SK-MEL-5 (cell line): ENCODE results near the gene EXOC3L4. TPM values are rescaled to one million over a fixed set of nuclear protein-coding genes. Genes with fewer than 3 reads are reported as not detected.

Experiments used
- DNase-seq: peaks from one replicate; pipeline ENCODE4 v3.0.0-alpha.2; 2016; ENCODE audit warnings: low read depth, low spot score
- in situ Hi-C: cut with HindIII; loops from 2 replicates; pipeline ENCODE4 v1.10.0; 2016; ENCODE audit warnings: low sequenced_read_pairs, high pct_unique_total_duplicates, low pct_unique_long_range_greater_than_20kb
- total RNA-seq: library from RNA; depleted of rRNA; stranded (reverse); fragments of >200 nt; shearing (Covaris generic); gene quantifications from 2 replicates; pipeline ENCODE4 v1.2.3, GENCODE V29; 2014

EXOC3L4 gene
- total RNA-seq, 1 experiment from 2014 or later: not detected

GRCh38 chr14:103085106-103086091, 9.1 kb upstream of the EXOC3L4 start:
- DNase-seq: peak; percentile 43
- in situ Hi-C loops: no loop called here

- DNase-seq: no peak
- in situ Hi-C loops: no loop called here
These were observed 7.7 kb upstream of the EXOC3L4 start for GRCh38 chr14:103086771-103087342.

DNA sequence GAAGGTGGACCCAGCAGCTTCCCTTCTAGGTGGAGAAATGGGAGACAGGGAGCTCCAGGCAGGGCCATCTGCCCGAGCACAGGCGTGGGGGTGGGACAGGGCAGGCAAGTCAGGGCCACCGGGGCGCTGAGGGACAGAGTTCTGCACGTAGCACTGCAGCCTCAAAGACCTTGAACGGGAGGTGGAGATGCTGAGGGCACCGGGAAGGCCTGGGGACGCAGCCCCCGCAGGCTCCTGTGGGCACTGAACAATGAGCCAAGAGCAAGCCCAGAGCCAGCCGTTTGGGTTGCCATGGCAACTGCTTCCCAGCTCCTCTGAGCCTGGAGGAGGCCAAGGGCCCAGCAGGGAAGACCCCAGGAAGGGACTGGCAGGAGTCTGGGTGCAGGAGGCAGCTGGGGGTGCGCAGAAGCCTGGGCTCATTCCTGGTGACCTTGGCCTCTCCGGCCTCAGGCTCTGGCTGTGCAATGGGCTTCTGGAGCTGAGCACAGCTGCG, 7.1 kb upstream of the EXOC3L4 start:
- in situ Hi-C loops: no loop called here
- no peak for DNase-seq

DNA sequence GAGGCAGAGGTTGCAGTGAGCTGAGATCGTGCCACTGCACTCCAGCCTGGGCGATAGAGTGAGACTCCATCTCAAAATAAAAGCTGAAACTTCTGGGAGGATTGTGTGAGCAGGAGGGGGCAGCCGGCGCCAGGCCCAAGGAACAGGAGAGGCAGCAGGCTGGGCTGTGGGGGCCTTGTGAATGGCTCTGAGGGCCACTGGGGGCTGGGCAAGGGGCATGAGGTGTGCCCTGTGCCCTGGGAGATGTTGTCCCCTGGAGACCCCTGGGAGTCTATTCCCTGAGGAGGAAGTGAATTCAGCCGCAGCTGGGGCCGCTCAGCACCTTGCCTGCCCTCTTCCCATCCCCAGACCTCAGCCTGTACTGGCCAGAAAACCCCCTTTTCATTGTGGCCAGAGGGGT, 5.6 kb upstream of the EXOC3L4 start:
- in situ Hi-C loops: no loop called here
- no peak for DNase-seq

DNA sequence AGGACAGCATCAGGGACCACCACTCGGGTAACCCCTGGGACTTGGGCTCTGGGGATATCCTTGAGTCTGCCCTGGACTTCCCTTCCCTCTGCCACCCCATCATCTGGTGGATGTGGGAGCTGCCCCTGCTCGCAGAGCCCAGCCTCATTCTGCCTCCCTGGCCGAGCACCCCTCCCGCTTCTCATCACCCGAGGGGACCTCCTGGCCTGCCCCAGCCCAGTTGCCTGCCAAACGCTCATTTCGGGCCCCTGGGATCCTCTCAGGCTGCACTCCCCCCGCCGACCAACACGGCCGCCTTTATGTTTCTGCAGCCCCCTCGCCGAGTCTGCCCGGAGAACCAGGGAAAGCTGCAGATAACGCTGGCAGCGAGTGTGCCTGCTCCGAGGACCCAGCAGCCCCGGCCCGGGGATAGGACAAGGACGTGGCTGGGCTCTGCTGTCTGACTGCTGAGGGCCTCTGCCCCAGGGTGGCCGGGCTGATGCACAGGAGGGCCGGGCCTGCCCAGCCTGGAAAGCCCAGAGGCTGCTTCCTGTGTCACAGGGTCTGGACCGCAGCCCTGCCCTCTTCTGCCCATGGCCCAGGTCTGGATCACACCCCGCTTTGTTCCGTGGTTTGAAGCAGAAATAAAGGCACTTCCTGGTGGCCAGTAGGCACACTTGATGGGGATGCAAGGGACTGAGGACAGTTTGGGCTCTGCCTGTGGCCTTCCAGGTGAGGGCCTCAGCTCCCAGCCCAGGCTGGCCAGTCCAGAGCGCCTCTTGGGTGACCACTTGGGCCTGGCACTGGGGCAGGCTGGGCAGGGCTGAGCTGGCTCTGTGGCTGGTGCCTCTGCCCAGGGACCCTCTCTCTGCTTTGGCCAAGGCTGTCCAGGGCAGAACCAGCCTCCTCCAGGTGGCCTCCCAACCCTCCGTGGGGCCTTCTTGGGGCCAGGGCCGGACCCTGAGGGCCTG, 4.9 kb upstream of the EXOC3L4 start:
- in situ Hi-C loops: no loop called here
- no peak for DNase-seq

DNA sequence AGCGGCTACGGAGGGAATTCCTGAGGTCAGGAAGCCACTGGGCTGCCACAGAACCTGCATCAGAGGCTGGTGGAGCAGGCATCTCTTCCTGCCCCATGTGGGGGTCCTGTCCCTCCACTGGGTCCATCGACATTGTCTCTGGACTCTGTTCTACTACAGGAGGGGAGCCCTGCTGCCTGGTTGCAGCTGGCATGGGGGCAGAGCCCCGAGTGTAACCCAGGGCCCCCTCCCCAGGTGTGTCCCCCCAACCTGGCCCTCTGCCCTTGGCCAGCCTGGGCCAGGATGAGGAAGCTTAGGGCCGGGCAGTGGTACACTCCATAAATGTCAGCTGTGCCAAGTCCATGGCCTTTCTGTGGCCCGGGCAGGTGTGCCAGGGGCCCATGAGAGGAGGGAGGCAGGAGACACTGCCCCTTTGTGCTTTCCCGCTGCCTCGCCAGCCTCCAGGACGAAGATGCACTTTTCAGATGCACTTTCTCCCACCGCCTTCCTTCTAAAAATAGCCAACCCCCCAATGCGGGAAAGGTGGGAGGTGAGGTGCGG, 4.0 kb upstream of the EXOC3L4 start:
- no peak for DNase-seq
- in situ Hi-C loops: no loop called here

DNA sequence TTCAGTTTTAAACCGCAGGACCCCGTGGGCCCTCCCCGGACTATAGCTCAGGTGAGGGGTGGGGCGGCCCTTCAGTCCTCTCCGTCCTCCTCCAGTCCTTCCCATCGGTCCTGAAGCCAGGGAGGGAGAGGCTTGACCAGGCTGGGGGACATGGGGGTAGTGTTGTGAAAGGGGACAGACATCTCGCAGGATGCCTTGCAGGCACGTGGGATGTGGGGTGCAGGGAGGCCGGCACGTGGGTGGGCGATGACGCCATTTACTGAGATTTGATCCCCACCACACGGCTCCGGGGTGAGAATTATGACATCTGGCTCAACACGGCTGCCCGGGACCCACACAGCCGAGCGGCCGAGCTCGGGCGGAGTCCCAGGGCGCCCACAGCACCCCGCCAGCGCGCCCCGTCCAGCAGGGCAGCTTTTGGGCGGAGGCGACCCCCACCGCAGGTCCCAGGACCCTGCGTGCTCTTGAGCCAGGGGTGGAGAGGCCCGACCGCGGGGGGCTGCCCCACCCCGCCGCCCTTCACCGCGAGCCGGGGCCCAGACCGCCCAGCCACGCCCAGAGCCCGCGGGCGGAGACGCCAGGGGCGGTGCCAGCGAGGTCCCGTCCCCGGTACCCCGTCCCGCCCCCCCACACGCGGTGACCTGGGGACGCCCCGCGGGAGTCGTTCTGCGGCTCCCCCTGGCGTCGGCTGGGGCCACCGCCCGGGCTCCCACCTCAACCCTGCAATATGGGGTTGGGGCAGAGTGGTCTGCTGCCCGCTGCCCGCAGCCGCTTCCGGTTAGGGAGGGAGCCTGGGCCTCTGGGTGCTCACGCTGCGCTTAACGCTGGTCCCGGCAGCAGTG, 3.3 kb upstream of the EXOC3L4 start:
- in situ Hi-C loops: no loop called here
- DNase-seq: no peak

DNA sequence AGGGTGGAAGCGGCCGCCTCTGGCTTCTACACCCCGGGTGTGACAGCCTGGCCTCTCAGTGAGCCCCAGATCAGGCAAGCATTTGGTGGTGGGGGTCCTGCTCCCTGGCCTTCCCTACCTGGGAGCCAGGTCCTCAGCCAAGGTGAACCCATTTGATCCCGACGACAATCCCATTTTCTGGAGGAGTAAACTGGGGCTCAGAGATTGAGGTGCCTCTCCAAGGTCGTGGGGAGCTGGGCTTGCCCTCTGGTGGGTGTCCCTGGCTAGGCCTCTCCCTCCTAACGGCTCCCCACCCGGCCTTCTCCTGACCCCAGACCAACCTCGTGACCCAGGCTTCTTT, 2.7 kb upstream of the EXOC3L4 start:
- in situ Hi-C loops: no loop called here

DNA sequence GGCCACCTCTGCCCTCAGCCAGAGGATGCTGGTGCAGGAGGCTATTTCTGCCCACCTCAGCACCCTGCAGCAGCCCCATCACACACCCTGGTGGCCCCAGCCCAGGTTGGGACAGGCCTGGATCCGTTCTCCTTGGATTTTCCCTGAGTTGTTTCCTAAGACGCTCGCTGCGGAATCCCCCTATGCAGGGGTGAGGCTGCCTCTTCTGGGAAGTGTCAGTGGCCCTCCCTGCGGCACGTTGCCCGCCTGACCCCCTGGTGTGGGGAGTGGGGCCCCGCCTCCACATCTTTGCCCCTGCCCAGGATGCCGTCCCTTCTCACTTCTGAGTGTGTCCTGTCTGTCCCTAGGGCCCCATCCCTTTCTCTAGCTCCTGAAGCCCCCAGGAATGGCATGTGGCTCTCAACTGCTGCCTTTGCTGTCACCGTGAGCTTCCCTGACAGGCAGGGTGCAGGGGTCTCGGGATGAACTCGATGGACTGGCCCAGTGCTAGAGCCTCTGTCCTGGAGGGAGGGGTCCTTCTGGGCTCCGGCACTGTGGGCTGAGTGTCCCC, 594 bp upstream of the EXOC3L4 start:
- DNase-seq: no peak
- in situ Hi-C loops: no loop called here

More for the DNA sequence above, 2.7 kb upstream of the EXOC3L4 start:
- no peak for DNase-seq

- in situ Hi-C loops: no loop called here
- DNase-seq: no peak
These were observed 769 bp downstream of the EXOC3L4 start for GRCh38 chr14:103095210-103095778.

- in situ Hi-C loops: no loop called here
- no peak for DNase-seq
These were observed 1.9 kb downstream of the EXOC3L4 start for GRCh38 chr14:103096387-103096786.

DNA sequence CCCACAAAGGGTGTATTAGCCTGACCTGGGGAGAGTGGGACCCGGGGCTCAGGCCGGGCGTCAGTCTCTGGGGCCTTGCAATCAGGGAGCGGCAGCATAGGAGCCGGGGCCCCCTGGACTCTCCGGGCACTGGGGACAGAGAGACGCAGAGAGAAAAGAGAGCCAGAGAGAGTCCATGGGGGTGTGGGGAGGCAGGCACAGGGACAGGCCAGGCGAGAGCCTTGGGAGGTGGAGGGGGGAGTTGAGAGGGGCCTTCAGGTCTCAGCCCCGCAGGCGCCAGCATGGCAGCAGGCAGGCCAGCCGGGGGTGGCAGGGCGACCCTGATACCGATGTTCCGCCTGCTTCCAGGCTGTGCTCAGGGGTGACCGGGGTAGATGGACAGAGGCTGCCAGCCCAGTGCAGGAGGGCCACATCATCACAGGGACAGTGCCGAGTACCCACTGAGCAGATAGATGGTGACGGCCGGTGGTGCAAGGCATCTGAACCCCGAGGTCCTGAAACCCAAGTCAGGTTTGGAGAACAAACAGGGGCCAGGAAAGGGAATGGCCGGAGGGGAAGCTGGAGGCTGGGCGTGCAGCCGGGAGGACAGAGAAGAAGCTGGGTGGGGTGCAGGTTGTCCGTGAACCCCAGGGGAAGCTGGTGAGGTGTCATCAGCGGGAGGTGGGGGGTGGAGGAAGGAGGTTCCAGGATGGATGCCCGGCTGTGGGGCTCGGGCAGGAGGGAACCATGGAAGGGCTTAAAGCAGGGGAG, 2.9 kb downstream of the EXOC3L4 start:
- in situ Hi-C loops: no loop called here

GRCh38 chr14:103097994-103098957, 3.8 kb downstream of the EXOC3L4 start:
- in situ Hi-C loops: no loop called here

More for the DNA sequence above, 2.9 kb downstream of the EXOC3L4 start:
- DNase-seq: no peak

DNA sequence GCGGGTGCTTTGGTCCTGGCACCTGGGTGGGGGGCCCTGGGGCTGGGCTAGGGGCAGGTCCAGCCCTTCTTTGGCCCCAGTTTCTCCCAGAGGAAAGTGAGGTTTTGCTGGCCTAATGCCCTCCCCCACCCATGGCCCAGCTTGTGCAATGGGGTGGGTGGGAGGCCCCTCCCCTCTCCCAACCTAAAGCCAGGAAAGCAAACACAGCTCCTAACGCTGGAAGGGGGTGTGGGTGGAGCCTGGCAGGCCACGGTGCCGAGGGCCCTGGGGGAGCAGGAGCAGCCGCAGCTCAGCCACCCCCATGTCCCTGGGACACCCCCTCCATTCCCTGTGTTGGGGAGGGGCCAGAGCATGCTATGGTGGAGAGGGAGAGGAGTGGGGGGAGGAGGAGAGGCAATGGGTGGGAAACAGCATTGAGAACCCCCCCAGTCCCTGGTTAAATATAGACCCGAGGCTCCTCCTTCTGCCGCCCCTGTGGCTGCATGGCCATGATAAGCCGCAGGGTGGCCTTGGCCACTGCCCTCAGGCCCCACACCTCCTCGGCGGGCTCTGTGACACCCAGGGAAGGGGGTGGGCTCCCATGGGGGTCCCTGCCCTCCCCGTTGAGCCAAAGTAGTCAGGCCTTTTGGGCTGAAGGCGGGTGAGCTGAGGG, 4.7 kb downstream of the EXOC3L4 start:
- in situ Hi-C loops: no loop called here
- DNase-seq: no peak

More at GRCh38 chr14:103097994-103098957, 3.8 kb downstream of the EXOC3L4 start:
- DNase-seq: no peak
